Skeletal muscle cell (primary cell): ENCODE results near the gene CREB5.

Source experiments
- DNase-seq: peaks from one replicate; pipeline ENCODE4 v3.0.0-alpha.2; 2010; ENCODE audit warnings: low read depth
- H3K4me3 ChIP-seq: 2 replicates; pipeline ENCODE4 v1.5.1; 2011; ENCODE audit warnings: low read depth, mild to moderate bottlenecking, control low read depth, low read length, moderate library complexity

CREB5 gene

DNA sequence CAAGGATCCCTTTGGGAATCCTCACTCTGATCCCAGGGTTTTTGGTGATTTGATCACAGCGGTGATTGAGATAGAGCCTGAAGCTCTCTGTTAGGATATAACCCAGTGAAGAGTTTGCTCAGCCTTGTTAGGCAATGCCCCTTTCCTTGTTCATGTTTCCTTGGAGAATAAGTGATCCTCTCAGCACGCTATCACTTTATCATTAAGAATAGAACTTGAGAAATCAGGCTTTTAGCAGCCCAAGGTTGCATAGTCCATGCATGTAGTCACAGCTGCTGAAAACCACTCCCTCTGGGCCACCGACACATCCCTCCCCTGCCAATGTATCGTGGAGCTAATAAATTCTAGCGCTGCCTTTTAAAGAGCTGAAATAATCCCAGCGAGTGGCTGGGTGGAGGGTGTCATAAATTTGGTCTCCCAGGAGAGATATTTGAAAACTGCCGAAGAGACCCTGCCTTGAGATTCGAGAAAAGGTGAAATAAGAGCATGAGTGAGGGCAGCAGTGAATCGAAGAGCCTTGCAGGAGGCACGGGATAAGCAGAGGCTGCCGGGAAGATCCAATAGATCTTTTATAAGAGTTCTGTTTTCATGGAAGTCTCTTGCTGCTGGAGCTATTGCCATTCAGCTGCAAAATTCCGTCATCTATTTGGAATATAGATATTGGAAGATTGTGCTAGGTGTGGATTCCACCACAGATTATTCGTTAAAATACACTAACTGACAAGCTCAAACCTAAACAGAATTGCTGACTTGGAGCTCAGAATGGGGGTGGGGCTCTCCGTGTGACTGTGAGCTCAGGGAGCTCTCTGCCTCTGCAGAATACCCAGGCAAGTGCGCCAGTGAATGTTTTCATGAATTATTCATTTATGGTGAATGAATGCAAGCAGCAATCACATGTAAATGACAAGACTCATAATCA is 296.0 kb downstream of the CREB5 start:
- peak; percentile 85 for DNase-seq
- H3K4me3 ChIP-seq = peak overlapping the region; percentile 37

DNA sequence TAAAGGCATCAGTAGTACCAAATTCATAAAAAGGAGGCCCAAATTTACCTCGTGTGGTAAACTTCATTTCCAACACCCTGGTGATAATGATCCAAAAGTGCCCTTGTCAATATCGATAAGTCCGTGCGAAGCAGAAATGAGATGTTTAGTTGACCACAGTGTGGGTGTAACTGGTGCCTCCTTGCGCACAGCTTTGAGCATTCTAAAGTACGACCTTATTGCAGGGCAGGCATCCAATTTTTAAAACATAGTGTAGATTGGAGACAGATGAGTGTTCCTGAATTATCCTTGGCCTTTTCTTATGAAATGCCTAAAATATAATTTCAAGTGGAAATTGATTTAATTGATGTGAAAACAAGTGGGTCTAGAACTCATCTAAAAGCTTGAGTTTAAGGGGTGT is 297.4 kb downstream of the CREB5 start:
- no peak overlapping the region for H3K4me3 ChIP-seq
- no peak for DNase-seq

DNA sequence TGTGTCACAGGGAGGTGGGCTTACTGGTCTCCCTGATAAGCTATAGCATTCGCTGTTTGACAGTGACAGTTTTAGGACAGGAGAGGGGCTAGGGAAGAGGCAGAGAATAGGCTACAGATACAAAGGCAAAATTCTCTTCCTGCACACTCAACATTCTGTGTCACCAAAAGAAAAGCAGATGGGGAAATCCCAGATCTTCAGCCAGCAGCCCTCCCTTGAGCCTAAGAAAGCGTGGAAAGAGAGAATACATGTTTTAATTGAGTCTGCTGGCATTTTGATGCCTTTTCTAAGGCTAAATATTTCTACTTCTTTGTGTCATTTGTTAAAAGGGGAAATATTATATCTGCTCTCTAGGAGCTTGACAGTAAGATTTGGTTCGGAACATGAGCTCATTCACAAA is 298.8 kb downstream of the CREB5 start:
- no peak overlapping the region for H3K4me3 ChIP-seq
- DNase-seq = no peak

DNA sequence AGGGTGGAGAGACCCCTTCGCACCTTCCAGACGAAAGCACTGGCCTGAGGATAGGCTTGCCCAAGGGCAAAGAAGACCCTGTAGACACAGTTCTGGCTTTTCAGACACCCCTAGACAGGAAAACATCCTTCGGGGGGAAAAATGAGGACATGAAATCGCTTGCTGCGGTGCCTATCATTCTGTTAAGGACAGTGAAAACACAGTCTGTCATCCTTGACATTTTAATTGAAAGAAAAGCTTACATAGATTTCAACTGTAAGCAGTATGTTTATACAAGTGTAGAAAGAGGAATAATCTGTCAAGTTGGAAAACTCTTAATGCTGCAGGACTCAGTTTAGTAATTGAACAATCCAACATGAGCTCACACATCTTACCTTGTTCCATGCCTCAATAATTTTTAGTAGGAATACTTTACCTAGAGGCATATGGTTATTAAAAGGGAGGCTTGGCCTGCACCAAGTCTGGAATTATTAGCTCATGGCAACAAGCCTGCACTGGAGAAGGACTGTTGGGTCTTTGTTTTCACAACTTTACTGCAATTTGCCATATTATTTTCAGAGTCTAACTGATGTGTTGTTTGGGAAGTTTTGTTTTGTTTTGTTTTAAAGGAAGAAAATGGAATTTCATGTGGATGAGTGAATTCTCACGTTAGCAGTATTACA is 302.3 kb downstream of the CREB5 start:
- DNase-seq = no peak
- no peak overlapping the region for H3K4me3 ChIP-seq

DNA sequence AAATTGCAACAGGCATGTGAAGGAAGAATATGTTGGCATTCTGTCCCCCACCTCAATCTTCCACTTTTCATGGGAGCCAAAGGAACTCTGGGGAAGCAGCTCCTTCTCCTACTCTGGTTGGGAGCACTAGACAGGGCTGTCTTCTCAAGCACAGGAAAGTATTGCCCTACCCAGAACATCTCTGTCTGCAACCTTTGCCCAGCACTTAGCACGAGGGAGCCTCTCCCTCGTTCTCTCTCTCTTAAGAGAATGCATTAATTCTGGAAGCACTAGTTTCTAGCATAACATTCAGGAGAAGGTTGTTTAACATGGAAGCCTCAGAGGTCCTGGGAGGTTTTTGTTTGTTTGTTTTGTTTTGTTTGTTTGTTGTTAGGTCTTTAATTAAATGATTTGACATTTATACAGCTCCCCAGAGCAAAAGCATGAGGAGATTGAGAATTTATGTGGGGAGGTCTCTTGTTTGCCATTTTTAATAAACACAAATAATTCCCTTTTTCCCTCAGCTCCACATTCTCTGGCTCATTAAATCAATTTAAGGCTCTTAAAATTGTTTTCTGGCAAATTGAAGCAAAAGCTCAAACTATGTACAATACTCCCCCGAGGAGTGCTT is 305.2 kb downstream of the CREB5 start:
- no peak overlapping the region for H3K4me3 ChIP-seq
- DNase-seq = no peak

DNA sequence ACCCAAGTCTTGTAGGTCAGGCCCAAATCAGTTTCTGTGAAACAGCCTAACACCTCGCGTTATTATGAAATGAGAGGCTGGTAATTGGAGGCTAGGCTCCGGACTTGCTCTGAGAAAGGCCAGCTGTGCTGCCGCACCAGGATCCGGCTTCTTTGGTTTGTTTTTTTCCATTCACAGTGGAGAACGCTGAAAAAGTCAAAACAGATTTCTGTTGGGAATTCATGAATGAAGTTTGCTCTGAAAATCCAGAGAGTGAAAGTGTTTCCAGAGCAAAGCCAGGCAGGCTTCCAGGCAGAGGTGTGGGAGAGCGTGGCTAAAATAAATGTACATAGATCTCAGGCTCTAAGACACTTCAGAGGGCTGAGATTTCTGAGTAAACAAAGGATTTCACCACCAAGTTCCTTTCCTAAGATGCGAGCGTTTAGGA is 305.8 kb downstream of the CREB5 start:
- DNase-seq = no peak

DNA sequence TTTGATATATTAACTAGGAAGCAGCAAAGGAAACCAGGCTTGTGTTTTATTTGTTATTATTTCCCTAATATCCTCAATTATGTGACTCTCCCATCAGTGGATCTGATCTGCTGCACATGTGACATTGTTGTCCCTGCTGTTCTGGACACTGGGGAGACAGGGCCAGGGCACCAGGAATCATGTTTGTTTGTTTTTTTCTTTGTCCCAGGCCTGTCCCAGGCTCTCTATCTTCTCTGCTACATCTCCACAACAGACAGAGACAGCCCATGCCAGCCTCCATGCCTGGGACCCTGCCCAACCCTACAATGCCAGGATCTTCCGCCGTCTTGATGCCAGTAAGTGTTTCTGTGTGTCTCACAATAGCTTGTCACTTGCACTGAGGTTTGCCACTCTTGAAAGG is 306.2 kb downstream of the CREB5 start:
- no peak for DNase-seq
- H3K4me3 ChIP-seq = no peak overlapping the region

More for the DNA sequence above, 305.8 kb downstream of the CREB5 start:
- H3K4me3 ChIP-seq = no peak overlapping the region

DNA sequence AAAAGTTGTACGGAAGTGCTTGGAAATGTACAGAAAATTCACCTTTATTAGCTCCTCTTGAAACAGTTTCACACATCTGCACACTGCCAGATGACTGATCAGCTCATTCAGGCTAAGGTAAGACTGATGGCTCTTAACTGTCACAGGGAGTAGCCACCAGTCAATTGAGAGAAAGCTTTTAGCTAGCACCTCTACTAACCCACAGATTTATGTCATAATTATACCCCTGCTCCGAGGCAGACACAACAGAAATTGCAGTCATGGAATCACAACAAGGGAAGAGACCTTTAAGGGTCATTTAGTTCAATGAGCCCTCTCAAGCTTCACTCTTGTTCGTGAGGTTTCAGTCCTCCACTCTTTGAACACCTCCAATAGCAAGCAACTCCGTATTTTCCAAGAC is 310.4 kb downstream of the CREB5 start:
- no peak for DNase-seq

DNA sequence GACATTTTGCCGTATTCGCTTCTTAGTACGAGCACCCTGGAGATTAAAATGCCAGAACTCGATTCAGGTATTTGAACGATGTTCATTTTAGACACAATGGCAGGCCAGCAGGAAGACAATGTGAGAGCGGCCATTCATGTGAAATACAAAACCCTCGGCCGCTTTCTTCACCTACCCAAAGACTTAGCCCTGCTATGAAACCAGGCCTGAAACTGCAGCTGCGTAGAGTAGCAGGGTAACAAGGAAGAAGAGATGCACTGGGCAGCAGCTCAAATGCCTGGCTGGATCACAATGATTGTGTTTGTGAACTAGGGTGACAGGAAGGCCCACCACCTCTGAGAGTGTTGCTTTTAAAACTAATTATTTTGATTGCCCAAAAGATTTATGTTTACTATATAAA is 311.0 kb downstream of the CREB5 start:
- no peak overlapping the region for H3K4me3 ChIP-seq
- no peak for DNase-seq

More for the DNA sequence above, 310.4 kb downstream of the CREB5 start:
- no peak overlapping the region for H3K4me3 ChIP-seq

DNA sequence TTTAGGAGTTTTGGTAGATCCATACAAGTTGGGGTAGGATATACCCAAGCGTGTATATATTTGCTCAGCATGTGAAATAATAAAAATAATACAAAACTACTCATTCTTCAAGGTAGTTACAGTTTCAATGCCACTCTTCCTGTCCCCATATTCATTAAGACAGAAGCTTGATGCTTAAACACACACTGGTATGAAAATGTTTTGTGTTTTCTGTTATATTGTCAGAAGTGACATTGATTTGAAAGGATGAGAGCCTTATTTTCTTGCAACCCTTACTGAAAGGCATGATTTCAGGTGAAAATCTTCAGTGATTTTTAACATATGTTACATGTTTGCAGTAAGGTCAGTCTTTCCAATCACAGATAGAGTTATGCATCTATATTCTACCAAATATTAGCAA is 312.2 kb downstream of the CREB5 start:
- DNase-seq = no peak
- H3K4me3 ChIP-seq = no peak overlapping the region

DNA sequence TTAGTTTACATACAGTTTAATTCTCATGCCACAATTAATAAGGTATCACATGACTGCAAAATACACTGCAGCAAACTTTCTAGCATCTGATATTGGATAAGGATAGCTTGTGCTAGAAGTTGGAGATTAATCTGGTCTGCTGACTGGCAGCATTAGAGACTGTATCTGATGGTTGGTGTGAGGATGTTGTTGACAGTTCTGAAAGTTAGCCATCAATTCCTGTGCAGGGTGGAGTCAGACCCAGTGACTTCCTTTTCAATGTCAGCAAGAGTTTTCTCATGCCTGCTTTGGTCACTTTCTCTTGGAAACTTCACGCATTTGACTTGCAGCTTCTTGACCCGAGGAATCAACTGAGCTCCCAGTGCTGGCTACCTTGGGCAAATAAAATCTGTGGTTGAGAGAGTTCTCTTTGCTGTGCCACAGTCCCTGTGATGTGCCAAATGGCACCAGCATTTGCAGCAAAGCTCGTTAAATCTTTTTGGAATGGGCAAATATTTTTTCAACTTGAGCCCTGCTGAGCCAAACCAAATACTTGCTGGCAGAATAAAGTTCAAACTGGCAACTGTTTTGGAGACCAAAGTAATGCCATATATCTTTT is 312.8 kb downstream of the CREB5 start:
- no peak overlapping the region for H3K4me3 ChIP-seq
- DNase-seq = no peak

DNA sequence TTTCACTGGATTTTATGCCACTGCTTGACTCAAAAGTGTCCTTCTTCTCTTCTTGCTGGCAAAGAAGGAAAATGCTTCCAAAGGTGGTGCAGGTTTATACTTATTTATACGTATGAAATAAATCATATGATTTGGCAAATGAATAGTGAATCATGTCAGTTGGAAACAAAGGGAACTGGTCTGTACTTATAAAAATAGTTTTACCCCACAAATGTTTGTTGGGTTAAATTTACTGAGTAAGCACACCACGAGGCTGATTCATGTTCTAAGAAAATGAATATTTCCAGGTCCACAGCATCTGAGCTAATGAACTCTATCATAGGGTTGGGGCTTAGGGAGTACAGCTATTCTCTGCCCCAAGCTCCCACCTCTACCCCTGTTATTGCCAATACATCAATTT is 313.6 kb downstream of the CREB5 start:
- no peak for DNase-seq

DNA sequence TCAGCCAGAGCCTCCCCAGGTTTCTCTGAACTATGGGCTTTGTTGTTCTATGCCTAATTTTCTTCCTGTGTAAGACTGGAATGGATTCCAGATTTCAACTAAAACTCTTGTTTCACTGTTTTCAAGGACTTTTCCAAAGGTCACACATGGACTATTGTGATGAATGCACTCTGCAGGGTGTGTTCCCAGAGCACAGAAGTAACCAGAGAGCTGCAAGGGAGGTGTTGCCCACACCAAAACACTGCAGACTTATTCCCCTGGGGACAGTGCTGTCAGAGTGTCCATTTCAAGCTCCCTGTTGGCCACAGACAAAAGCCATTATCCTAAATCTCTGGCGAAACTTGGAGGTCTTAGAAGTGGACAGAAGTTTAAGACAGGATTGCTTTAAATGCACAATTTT is 314.2 kb downstream of the CREB5 start:
- no peak overlapping the region for H3K4me3 ChIP-seq
- no peak for DNase-seq

More for the DNA sequence above, 313.6 kb downstream of the CREB5 start:
- H3K4me3 ChIP-seq = no peak overlapping the region

DNA sequence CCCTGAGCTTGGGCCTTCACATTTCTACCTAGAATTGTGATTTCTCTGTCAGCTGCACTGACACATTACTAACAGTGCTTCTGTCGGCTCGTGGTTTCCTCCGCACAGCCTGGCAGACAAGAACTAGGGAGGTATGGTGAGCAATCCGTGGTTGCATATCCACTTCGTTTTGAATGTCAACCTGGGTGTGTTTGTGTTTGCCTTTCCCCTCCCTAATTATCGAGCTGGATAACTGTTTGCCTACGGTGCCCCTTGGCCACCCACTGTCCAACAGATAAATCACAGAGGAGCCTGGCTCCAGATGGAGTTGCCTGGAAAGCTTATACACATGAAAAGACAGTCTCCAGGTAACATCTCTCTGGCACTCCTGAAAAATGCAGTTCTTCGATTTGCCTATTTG is 317.0 kb downstream of the CREB5 start:
- H3K4me3 ChIP-seq = no peak overlapping the region
- no peak for DNase-seq

DNA sequence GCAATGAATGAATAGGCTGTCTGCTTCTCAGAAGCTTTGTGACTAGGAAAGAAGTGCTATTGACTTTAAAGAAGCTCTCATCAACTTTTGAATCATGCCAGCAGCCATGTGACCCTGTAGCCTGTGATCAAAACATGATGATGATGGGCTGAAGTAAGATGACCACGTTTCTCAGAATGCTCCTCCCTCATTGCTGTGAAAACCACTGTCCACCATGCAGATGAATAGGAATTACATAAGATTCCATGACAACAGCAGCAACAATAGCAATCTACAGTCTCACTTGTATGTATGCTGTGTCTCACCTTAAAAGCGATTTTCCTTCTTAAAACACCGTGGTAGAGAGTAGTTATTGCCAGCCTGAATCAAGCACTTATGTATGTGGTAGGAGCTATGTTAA is 317.4 kb downstream of the CREB5 start:
- no peak overlapping the region for H3K4me3 ChIP-seq
- no peak for DNase-seq

DNA sequence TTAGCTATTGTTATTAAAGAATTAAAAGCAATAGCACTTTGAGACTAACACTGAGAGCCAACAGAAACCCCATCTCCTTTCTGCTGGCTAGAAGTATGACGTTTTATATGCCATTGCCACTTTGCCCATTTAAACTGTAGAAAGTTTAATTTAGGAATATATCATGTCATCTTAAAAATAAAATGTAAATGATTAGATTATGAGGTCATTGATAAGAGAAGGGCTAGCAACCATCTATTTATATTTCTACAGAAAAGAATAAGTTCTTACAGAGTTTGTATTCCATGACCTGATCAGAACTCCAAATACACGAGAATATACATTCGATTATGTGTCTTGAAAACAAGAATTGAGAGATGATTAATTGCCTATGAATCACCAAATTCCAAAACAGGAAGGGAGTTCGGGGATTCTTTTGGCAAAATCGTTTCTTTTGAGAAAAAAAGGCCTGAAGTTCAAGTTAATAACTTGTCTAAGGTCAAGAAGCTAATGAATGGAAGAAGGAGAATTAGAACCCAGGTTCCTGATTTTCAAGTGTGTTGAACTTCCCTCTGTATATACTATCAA is 318.9 kb downstream of the CREB5 start:
- no peak for DNase-seq
- H3K4me3 ChIP-seq = no peak overlapping the region

DNA sequence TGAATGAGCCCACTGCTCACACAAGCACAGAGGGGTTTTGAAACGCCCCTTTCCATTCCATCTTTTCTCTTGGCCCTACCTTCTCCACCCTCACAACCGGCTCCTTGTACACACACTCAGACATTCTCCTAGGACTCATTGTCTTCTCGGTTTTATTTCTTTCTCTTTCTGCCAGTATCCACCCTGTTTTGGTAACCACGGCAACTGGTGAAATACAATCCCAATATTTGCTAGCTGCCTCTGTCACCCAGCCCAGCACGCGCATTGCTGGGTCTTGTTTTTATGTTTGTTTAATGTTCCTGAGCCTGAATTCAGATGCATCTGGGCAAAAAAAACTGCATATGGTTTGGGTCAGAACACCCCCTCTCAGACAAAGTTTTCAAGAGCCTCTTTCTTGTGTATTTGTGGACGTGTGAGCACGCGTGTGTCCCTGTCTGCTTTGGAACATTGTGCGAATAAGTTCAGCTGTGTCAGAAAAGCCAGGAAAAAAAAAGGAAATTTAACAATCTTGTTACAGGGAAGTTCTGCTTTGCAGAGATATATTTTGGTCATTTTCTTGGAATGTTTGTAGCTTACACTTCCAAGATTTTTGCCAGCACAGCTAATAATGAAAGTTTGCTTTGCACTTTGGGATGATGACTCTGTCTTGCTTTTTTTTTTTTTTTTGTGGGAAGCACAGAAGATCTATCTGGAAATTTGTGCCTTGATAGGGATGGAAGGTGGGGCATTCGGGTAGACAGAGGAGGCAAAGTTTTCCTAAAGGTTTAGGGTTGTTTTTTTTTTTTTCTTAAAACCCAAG is 320.0 kb downstream of the CREB5 start:
- peak overlapping the region; percentile 0 for H3K4me3 ChIP-seq
- DNase-seq = no peak

DNA sequence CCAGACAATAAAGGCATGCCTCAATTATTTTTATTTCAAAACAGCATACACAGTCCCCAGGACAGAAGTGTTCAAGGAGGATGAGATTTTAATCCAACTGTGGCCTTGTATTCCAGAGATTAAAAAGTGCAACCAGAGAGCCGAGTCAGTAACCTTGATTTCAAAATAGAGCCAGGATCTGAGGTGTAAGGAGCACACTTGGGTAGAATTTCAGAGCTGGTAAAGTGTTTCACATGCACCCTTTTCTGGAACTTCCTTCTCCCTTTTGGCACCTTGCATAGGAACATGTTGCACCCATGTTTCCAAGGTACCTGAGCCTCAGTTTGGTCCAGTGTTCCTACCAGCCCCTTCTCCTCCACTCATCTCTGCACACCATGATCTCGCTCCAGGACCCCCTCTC is 320.7 kb downstream of the CREB5 start:
- DNase-seq = no peak

DNA sequence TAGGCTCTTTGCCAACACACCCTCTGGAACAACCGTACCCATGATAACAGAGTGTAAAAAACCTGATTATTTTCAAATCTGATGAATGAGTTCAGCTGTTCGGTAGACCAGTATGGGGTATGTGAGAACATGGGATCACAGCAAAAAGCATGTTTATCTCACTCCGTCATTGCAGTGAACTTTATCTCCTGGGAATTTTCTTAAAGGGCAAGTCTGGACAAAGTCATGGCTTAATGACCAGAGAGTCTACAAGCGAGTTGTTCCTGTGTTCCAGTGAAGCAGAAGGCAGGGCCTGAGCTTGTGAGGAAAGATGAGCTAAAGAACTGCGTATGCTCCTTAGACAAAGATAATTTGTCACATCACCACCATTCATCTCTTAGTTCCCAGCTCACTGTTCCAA is 326.1 kb downstream of the CREB5 start:
- no peak for DNase-seq
- H3K4me3 ChIP-seq = no peak overlapping the region

More for the DNA sequence above, 320.7 kb downstream of the CREB5 start:
- no peak overlapping the region for H3K4me3 ChIP-seq
